K562 (cell line): ENCODE data around the gene NRARP.

Source experiments
- EGR1 ChIP-seq: fragments of 450-650 bp; conservative IDR thresholded peaks from 2 replicates; pipeline ENCODE4 v1.6.1; 2017; ENCODE audit warnings: mild to moderate bottlenecking
- EP300 ChIP-seq: IDR thresholded peaks from 2 replicates; pipeline ENCODE4 v1.6.1; 2012; ENCODE audit warnings: low read length, improper control_type of control experiment
- EZH2 ChIP-seq: IDR thresholded peaks from 2 replicates; pipeline ENCODE4 v1.6.1; 2012; ENCODE audit warnings: low read depth, mild to moderate bottlenecking, inconsistent platforms, low read length, borderline replicate concordance
- GABPA ChIP-seq: fragments of 200-800 bp; sonication (Bioruptor generic); conservative IDR thresholded peaks from 2 replicates; pipeline ENCODE4 v1.6.1; 2016; ENCODE audit warnings: low read depth, missing genetic modification characterization, missing compliant biosample characterization
- GATA2 ChIP-seq: sonication (generic); formaldehyde crosslinking; IDR thresholded peaks from 2 replicates; pipeline ENCODE4 v1.4.0; 2020; ENCODE audit warnings: mild to moderate bottlenecking, missing genetic modification reagents
- POLR2A ChIP-seq: fragments of 450-650 bp; conservative IDR thresholded peaks from 2 replicates; pipeline ENCODE4 v1.6.1; 2016
- RAD21 ChIP-seq, 2 experiments: fragments of 250-450 bp in 1 of 2; fragments of 450-650 bp in 1 of 2; sonication (Bioruptor Pico) in 1 of 2; formaldehyde crosslinking in 1 of 2; IDR thresholded peaks in 1 of 2; conservative IDR thresholded peaks in 1 of 2; 2 replicates each; pipeline versions ENCODE4 v1.4.0 to v1.8.0; 2020 to 2022; ENCODE audit warnings: mild to moderate bottlenecking in 2 of 2, moderate library complexity in 1 of 2
- ZBTB8A ChIP-seq: fragments of 450-650 bp; IDR thresholded peaks from 2 replicates; pipeline ENCODE4 v1.6.1; 2018; ENCODE audit warnings: mild to moderate bottlenecking, moderate library complexity; ENCODE audit not compliant: partially characterized antibody
- ZNF224 ChIP-seq: sonication (generic); formaldehyde crosslinking; IDR thresholded peaks from 2 replicates; pipeline ENCODE4 v1.8.0; 2022; ENCODE audit warnings: mild to moderate bottlenecking, missing genetic modification reagents
- TF ChIP-seq, protein P1 (sequence below), 3 experiments: fragments of 200-800 bp in 1 of 3; fragments of 250-450 bp in 1 of 3; fragments of 450-650 bp in 1 of 3; sonication (Bioruptor Pico) in 1 of 3; sonication (Bioruptor generic) in 1 of 3; formaldehyde crosslinking in 1 of 3; IDR thresholded peaks; 2 replicates each; pipeline versions ENCODE4 v1.6.1 to v1.8.0; 2016 to 2022; ENCODE audit warnings: mild to moderate bottlenecking in 2 of 3, missing genetic modification characterization in 2 of 3, missing compliant biosample characterization in 1 of 3, moderate library complexity in 1 of 3
- TF ChIP-seq, protein P2 (sequence below): sonication (generic); formaldehyde crosslinking; IDR thresholded peaks from 2 replicates; pipeline ENCODE4 v1.8.0; 2022; ENCODE audit warnings: mild to moderate bottlenecking, missing genetic modification reagents, borderline replicate concordance
- TF ChIP-seq, protein P3 (sequence below), 3 experiments: IDR thresholded peaks in 2 of 3; conservative IDR thresholded peaks in 1 of 3; 2 replicates each; pipeline ENCODE4 v1.5.1; 2011 to 2012; ENCODE audit warnings: low read length in 3 of 3, mild to moderate bottlenecking in 3 of 3, control low read depth in 2 of 3, improper control_type of control experiment in 1 of 3, inconsistent platforms in 1 of 3, low read depth in 1 of 3, mixed read lengths in 1 of 3, moderate library complexity in 1 of 3; ENCODE audit not compliant: insufficient read depth in 2 of 3
- TF ChIP-seq, protein P4 (sequence below): fragments of 450-650 bp; IDR thresholded peaks from 2 replicates; pipeline ENCODE4 v1.6.1; 2016

DNA sequence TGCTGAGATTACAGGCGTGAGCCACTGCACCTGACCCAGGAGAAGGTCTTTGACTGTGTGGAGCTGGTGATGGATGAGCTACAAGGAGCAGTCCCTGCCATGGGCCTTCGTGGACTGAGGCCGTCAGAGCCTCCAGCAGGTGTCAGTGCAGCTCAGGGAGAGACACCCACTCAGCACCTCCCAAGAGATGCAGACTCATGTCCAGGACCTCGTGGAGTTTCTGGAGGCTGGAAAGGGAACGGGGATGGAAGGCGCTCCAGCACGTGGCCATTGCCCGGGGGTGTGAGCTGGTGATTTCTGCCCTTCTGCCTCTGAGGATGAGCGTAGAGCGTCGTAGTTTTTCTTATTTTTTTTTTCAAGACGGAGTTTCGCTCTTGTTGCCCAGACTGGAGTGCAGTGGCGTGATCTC is 15.1 kb downstream of the NRARP start:
- TF ChIP-seq POLR2A (no peak), EGR1 (peak; percentile 75), GATA2 (CRISPR knock-in tag) (no peak), EZH2 (no peak), ZBTB8A (no peak), RAD21 (CRISPR knock-in tag; conservative IDR thresholded peaks at IDR 0.05 in 1 of 2, IDR thresholded peaks at IDR 0.05 in 1 of 2) (peak; percentile 40 to 81; a peak in 3 of 4 replicates), GABPA (no peak), EP300 (no peak), ZNF224 (CRISPR knock-in tag) (no peak)
- TF ChIP-seq, protein P1, sequence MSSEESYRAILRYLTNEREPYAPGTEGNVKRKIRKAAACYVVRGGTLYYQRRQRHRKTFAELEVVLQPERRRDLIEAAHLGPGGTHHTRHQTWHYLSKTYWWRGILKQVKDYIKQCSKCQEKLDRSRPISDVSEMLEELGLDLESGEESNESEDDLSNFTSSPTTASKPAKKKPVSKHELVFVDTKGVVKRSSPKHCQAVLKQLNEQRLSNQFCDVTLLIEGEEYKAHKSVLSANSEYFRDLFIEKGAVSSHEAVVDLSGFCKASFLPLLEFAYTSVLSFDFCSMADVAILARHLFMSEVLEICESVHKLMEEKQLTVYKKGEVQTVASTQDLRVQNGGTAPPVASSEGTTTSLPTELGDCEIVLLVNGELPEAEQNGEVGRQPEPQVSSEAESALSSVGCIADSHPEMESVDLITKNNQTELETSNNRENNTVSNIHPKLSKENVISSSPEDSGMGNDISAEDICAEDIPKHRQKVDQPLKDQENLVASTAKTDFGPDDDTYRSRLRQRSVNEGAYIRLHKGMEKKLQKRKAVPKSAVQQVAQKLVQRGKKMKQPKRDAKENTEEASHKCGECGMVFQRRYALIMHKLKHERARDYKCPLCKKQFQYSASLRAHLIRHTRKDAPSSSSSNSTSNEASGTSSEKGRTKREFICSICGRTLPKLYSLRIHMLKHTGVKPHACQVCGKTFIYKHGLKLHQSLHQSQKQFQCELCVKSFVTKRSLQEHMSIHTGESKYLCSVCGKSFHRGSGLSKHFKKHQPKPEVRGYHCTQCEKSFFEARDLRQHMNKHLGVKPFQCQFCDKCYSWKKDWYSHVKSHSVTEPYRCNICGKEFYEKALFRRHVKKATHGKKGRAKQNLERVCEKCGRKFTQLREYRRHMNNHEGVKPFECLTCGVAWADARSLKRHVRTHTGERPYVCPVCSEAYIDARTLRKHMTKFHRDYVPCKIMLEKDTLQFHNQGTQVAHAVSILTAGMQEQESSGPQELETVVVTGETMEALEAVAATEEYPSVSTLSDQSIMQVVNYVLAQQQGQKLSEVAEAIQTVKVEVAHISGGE (CRISPR knock-in tag; IDR thresholded peaks at IDR 0.05): no peak
- TF ChIP-seq, protein P2, sequence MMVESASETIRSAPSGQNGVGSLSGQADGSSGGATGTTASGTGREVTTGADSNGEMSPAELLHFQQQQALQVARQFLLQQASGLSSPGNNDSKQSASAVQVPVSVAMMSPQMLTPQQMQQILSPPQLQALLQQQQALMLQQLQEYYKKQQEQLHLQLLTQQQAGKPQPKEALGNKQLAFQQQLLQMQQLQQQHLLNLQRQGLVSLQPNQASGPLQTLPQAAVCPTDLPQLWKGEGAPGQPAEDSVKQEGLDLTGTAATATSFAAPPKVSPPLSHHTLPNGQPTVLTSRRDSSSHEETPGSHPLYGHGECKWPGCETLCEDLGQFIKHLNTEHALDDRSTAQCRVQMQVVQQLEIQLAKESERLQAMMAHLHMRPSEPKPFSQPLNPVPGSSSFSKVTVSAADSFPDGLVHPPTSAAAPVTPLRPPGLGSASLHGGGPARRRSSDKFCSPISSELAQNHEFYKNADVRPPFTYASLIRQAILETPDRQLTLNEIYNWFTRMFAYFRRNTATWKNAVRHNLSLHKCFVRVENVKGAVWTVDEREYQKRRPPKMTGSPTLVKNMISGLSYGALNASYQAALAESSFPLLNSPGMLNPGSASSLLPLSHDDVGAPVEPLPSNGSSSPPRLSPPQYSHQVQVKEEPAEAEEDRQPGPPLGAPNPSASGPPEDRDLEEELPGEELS (CRISPR knock-in tag): no peak
- TF ChIP-seq, protein P3, sequence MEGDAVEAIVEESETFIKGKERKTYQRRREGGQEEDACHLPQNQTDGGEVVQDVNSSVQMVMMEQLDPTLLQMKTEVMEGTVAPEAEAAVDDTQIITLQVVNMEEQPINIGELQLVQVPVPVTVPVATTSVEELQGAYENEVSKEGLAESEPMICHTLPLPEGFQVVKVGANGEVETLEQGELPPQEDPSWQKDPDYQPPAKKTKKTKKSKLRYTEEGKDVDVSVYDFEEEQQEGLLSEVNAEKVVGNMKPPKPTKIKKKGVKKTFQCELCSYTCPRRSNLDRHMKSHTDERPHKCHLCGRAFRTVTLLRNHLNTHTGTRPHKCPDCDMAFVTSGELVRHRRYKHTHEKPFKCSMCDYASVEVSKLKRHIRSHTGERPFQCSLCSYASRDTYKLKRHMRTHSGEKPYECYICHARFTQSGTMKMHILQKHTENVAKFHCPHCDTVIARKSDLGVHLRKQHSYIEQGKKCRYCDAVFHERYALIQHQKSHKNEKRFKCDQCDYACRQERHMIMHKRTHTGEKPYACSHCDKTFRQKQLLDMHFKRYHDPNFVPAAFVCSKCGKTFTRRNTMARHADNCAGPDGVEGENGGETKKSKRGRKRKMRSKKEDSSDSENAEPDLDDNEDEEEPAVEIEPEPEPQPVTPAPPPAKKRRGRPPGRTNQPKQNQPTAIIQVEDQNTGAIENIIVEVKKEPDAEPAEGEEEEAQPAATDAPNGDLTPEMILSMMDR (IDR thresholded peaks at IDR 0.05 in 2 of 3, conservative IDR thresholded peaks at IDR 0.05 in 1 of 3; ENCODE audit: insufficient read depth in 2 of 3, low read depth in 1 of 3, low read length in 3 of 3): peak; percentile 82 to 86 (median 82)
- TF ChIP-seq, protein P4, sequence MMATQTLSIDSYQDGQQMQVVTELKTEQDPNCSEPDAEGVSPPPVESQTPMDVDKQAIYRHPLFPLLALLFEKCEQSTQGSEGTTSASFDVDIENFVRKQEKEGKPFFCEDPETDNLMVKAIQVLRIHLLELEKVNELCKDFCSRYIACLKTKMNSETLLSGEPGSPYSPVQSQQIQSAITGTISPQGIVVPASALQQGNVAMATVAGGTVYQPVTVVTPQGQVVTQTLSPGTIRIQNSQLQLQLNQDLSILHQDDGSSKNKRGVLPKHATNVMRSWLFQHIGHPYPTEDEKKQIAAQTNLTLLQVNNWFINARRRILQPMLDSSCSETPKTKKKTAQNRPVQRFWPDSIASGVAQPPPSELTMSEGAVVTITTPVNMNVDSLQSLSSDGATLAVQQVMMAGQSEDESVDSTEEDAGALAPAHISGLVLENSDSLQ: no peak
